Right lobe of liver (tissue), 4 donors: ENCODE results near the gene SCGB1D2.

ENCODE experiments used
- POLR2A ChIP-seq: fragments of 450-650 bp; IDR thresholded peaks from one replicate; pipeline ENCODE4 v1.6.1; 2017; ENCODE audit warnings: antibody characterized with exemption, mild to moderate bottlenecking
- TF ChIP-seq, protein P1 (sequence below), 4 donors: fragments of 200-600 bp in 3 of 4; fragments of 450-650 bp in 1 of 4; IDR thresholded peaks; one replicate each; pipeline versions ENCODE4 v1.5.1 to v1.8.0; 2016 to 2022; ENCODE audit warnings: antibody characterized with exemption in 4 of 4, mild to moderate bottlenecking in 2 of 4
- donor health status: DM: no; HTN: no; CAD: no.
- donor health status: DM: no; HTN: no; CAD: no.
- donor health status: DM: no; HTN: yes; CAD: no.

DNA sequence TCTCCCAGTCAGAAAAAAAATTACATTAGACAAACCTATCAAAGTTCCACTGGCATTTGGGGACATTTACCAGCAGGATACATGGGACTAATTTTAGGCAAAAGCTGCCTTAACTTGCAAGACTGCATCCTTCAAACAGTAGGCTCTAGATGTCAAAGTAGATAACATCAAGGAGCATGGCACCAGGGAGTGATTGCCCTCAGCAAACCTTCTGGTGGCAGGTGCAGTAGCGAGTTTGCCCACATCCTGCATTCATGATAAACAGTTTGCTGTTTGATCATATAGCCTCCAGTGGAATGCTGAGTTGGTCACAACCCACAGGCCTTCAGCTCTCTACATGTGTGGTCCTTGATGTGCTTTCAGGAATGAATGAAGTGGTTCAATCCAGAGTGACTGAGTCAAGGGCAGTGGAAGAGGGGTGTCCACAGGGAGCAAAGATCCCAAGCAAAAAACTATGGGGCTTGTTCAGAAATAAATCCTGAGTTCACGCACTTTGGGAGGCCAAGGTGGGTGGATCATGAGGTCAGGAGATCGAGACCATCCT is 12.0 kb downstream of the SCGB1D2 start:
- TF ChIP-seq, protein P1, sequence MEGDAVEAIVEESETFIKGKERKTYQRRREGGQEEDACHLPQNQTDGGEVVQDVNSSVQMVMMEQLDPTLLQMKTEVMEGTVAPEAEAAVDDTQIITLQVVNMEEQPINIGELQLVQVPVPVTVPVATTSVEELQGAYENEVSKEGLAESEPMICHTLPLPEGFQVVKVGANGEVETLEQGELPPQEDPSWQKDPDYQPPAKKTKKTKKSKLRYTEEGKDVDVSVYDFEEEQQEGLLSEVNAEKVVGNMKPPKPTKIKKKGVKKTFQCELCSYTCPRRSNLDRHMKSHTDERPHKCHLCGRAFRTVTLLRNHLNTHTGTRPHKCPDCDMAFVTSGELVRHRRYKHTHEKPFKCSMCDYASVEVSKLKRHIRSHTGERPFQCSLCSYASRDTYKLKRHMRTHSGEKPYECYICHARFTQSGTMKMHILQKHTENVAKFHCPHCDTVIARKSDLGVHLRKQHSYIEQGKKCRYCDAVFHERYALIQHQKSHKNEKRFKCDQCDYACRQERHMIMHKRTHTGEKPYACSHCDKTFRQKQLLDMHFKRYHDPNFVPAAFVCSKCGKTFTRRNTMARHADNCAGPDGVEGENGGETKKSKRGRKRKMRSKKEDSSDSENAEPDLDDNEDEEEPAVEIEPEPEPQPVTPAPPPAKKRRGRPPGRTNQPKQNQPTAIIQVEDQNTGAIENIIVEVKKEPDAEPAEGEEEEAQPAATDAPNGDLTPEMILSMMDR (IDR thresholded peaks at IDR 0.05), result no peak
- TF ChIP-seq POLR2A, result no peak
